HUES48 (cell line): ENCODE results near the gene KANSL1.

Experiments used
- H3K27ac ChIP-seq: one replicate; pipeline ENCODE4 v1.7.0; 2013; ENCODE audit warnings: low read depth, low read length, inconsistent platforms
- H3K27me3 ChIP-seq: 2 replicates; pipeline ENCODE4 v1.6.1; 2013; ENCODE audit warnings: mild to moderate bottlenecking, low read length; ENCODE audit not compliant: control insufficient read depth, insufficient read depth
- H3K36me3 ChIP-seq: 2 replicates; pipeline ENCODE4 v1.6.1; 2013; ENCODE audit warnings: low read length; ENCODE audit not compliant: control insufficient read depth, insufficient read depth
- H3K4me1 ChIP-seq: 2 replicates; pipeline ENCODE4 v1.6.1; 2013; ENCODE audit warnings: mild to moderate bottlenecking, low read length; ENCODE audit not compliant: control insufficient read depth, insufficient read depth
- H3K4me3 ChIP-seq: 2 replicates; pipeline ENCODE4 v1.5.1; 2013; ENCODE audit warnings: mild to moderate bottlenecking, low read depth, low read length
- H3K9ac ChIP-seq: 2 replicates; pipeline ENCODE4 v1.6.1; 2013; ENCODE audit warnings: mild to moderate bottlenecking, low read depth, low read length, moderate library complexity
- H3K9me3 ChIP-seq: 2 replicates; pipeline ENCODE4 v1.6.1; 2013; ENCODE audit warnings: low read length; ENCODE audit not compliant: control insufficient read depth, insufficient read depth

KANSL1 gene

GRCh38 chr17:46003907-46004748, 189.1 kb downstream of the KANSL1 start:
- H3K9ac ChIP-seq = no peak overlapping the region
- no peak overlapping the region for H3K27ac ChIP-seq
- no peaks in the 10 kb centered on the region for H3K9me3 ChIP-seq
- no peaks in the 10 kb centered on the region for H3K4me1 ChIP-seq
- no peaks in the 10 kb centered on the region for H3K36me3 ChIP-seq
- no peaks in the 10 kb centered on the region for H3K27me3 ChIP-seq
- no peak overlapping the region for H3K4me3 ChIP-seq

- no peak overlapping the region for H3K4me3 ChIP-seq
- no peak overlapping the region for H3K27ac ChIP-seq
- H3K9ac ChIP-seq = no peak overlapping the region
- no peaks in the 10 kb centered on the region for H3K36me3 ChIP-seq
- H3K27me3 ChIP-seq = no peaks in the 10 kb centered on the region
- no peaks in the 10 kb centered on the region for H3K4me1 ChIP-seq
- no peaks in the 10 kb centered on the region for H3K9me3 ChIP-seq
These were observed 190.3 kb downstream of the KANSL1 start for GRCh38 chr17:46002973-46003316.

- Histone ChIP-seq H3K36me3 (no peaks in the 10 kb centered on the region), H3K4me1 (no peaks in the 10 kb centered on the region), H3K27me3 (no peaks in the 10 kb centered on the region), H3K27ac (no peak overlapping the region), H3K4me3 (no peak overlapping the region), H3K9ac (no peak overlapping the region), H3K9me3 (no peaks in the 10 kb centered on the region)
These were observed 190.8 kb downstream of the KANSL1 start for GRCh38 chr17:46002311-46002972.

- no peak overlapping the region for H3K4me3 ChIP-seq
- H3K27me3 ChIP-seq = no peaks in the 10 kb centered on the region
- H3K27ac ChIP-seq = no peak overlapping the region
- H3K9me3 ChIP-seq = no peaks in the 10 kb centered on the region
- no peaks in the 10 kb centered on the region for H3K36me3 ChIP-seq
- H3K4me1 ChIP-seq = no peaks in the 10 kb centered on the region
- H3K9ac ChIP-seq = no peak overlapping the region
These were observed 191.6 kb downstream of the KANSL1 start for GRCh38 chr17:46001390-46002310.

GRCh38 chr17:46000757-46001156, 192.5 kb downstream of the KANSL1 start:
- no peak overlapping the region for H3K9ac ChIP-seq
- H3K4me3 ChIP-seq = no peak overlapping the region

GRCh38 chr17:46000292-46000691, 192.9 kb downstream of the KANSL1 start:
- no peak overlapping the region for H3K27ac ChIP-seq
- no peaks in the 10 kb centered on the region for H3K4me1 ChIP-seq
- H3K9me3 ChIP-seq = no peaks in the 10 kb centered on the region
- no peaks in the 10 kb centered on the region for H3K27me3 ChIP-seq
- no peak overlapping the region for H3K9ac ChIP-seq
- no peaks in the 10 kb centered on the region for H3K36me3 ChIP-seq
- no peak overlapping the region for H3K4me3 ChIP-seq

More at GRCh38 chr17:46000757-46001156, 192.5 kb downstream of the KANSL1 start:
- Histone ChIP-seq H3K36me3 (no peaks in the 10 kb centered on the region), H3K4me1 (no peaks in the 10 kb centered on the region), H3K27me3 (no peaks in the 10 kb centered on the region), H3K27ac (no peak overlapping the region), H3K9me3 (no peaks in the 10 kb centered on the region)

- no peaks in the 10 kb centered on the region for H3K27me3 ChIP-seq
- no peak overlapping the region for H3K27ac ChIP-seq
- no peak overlapping the region for H3K9ac ChIP-seq
- H3K9me3 ChIP-seq = no peaks in the 10 kb centered on the region
- H3K4me3 ChIP-seq = no peak overlapping the region
- H3K4me1 ChIP-seq = no peaks in the 10 kb centered on the region
- H3K36me3 ChIP-seq = no peaks in the 10 kb centered on the region
These were observed 193.3 kb downstream of the KANSL1 start for GRCh38 chr17:45999900-46000290.

- Histone ChIP-seq H3K36me3 (no peaks in the 10 kb centered on the region), H3K27ac (no peak within 1 kb of the TSS), H3K9me3 (no peaks in the 10 kb centered on the region), H3K27me3 (no peaks in the 10 kb centered on the region), H3K9ac (no peak within 1 kb of the TSS), H3K4me3 (no peak within 1 kb of the TSS), H3K4me1 (no peaks in the 10 kb centered on the region)
These were observed 194.0 kb downstream of the KANSL1 start, which contains the start of gene STH for GRCh38 chr17:45998987-45999899. STH (plus strand) TSS chr17:45999250; CDS start chr17:45999280, 30 bp downstream.

GRCh38 chr17:45997624-45998023, 195.6 kb downstream of the KANSL1 start:
- Histone ChIP-seq H3K4me3 (no peak overlapping the region), H3K9ac (no peak overlapping the region), H3K36me3 (no peaks in the 10 kb centered on the region), H3K4me1 (peaks cover 7% of the 10 kb centered on the region; the same call in 1 of the 2 replicates), H3K27ac (no peak overlapping the region), H3K27me3 (no peaks in the 10 kb centered on the region), H3K9me3 (no peaks in the 10 kb centered on the region)

- peaks cover 7% of the 10 kb centered on the region; the same call in 1 of the 2 replicates for H3K4me1 ChIP-seq
- no peaks in the 10 kb centered on the region for H3K27me3 ChIP-seq
- H3K4me3 ChIP-seq = no peak overlapping the region
- no peak overlapping the region for H3K9ac ChIP-seq
- H3K9me3 ChIP-seq = no peaks in the 10 kb centered on the region
- H3K36me3 ChIP-seq = no peaks in the 10 kb centered on the region
- H3K27ac ChIP-seq = no peak overlapping the region
These were observed 196.1 kb downstream of the KANSL1 start for GRCh38 chr17:45997166-45997565.
